ENCODE results near the gene PFAS.

Gene PFAS

DNA sequence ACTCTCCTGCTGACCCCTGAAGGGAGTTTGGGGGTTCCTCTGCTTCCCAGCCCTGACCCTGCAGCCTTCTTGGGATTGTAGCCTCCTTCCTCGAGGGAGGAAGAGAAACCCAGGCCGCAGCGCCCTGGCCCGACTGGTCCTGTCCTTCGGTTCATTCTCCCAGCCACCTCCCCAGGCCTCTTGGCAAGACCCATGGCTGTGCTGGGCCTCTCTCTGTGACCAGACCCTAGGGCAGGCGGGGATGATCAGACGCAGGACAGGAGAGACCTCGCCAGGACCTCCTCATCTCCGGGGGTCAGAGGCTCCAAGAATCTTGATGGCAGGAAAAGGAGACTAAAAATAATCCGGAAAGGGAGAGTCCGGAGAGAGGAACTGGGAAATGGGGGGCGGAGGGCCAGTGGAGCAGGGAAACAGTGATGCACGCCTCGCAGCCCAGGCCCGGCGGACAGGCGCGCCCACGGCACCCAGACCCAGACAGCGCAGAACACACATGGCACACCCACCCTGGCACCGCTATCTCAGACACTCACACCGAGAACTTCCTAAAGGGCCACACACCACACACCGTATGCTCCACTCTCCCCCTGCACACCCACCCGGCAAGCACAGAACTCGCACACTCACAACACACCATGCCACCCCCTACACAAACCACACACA lies 62.2 kb downstream of the PFAS start:
- no peak for DNase-seq

DNA sequence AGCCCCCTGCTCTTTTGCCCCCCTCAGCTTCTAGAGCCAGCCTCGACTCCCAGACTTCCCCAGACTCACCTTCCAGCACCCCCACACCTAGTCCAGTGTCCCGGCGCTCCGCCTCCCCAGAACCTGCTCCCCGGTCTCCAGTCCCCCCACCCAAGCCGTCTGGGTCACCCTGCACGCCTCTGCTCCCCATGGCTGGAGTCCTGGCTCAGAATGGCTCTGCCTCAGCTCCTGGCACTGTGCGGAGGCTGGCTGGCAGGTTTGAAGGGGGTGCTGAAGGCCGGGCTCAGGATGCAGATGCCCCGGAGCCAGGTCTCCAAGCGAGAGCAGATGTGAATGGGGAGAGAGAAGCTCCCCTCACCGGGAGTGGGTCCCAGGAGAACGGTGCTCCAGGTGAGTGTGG lies 63.2 kb downstream of the PFAS start:
- no peak for DNase-seq

DNA sequence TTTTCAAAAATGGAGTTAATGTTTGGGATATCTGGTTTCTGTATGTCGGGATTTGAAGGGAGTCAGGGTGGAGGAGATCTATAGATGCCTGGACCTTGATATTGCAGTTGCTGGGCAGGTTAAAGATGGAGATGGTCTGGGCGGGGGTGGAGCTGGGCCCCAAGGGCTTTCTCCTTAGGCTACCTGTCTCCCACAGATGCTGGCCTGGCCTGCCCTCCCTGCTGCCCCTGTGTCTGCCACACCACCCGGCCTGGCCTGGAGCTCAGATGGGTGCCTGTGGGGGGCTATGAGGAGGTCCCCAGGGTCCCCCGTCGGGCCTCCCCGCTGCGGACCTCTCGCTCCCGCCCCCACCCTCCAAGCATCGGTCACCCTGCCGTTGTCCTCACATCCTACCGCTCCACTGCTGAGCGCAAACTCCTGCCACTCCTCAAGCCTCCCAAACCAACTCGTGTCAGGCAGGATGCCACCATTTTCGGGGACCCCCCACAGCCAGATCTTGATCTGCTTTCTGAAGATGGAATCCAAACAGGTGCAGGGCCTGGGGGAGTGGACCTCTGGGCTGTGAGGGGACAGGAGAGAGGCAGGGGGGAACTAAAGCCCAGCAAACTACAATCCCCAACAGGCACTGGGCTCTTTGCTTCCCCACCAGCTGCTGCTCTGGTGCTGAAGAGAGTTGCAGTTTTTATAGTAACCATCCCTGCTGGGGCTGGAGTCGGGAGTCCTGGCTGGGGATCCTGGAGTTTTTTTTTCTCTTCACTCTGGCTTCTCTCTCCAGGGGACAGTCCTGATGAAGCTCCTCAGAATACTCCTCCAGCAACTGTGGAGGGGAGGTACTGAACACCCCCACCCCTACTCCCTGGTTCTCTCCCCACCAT lies 63.9 kb downstream of the PFAS start:
- no peak for DNase-seq

DNA sequence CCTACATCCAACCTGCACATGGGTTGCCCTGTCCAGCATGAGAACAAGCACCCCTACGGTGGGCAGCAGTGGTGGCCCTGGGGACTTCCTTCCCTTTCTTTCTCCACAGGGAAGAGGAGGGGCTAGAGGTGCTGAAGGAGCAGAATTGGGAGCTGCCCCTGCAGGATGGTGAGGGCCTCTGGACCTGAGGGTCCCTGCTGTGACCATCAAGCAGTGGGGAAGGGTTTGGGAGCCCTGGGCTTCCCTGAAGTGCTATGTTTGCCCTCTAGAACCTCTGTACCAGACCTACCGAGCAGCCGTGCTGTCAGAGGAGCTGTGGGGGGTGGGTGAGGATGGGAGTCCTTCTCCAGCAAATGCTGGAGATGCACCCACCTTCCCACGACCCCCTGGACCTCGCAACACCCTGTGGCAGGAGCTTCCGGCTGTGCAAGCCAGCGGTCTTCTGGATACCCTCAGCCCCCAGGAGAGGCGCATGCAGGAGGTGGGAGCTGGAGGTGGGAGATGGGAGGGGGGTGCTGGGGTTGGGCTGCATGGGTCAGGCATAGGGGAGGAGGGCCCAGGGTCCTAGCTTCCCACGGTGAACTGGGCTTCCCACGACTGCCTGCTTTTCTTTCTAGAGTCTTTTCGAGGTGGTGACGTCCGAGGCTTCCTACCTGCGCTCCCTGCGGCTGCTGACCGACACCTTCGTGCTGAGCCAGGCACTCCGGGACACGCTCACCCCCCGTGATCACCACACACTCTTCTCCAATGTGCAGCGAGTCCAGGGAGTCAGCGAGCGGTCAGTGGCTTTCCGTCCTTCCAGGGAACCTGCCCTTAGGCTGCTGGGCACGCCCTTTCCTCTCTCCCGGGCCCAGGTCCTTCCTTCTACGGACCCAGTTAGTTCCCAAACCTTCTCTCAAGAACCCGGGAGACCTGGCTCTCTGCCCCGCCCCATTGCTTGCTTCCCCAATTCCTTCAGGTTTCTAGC lies 66.0 kb downstream of the PFAS start:
- no peak for DNase-seq

DNA sequence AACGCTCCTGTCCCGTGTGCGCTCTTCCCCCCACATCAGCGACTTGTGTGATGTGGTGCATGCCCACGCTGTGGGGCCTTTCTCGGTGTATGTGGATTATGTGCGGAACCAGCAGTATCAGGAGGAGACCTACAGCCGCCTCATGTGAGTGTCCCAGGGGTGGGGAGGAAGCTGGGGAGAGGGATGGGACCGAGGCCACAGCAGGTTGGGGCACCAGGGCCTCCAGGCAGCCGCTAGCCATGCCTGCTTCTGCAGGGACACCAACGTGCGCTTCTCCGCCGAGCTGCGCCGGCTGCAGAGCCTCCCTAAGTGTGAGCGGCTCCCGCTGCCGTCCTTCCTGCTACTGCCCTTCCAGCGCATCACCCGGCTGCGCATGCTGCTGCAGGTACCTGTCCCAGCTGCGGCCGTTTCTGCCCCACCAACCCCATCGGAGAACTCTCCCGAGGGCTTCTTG lies 66.7 kb downstream of the PFAS start:
- no peak for DNase-seq

DNA sequence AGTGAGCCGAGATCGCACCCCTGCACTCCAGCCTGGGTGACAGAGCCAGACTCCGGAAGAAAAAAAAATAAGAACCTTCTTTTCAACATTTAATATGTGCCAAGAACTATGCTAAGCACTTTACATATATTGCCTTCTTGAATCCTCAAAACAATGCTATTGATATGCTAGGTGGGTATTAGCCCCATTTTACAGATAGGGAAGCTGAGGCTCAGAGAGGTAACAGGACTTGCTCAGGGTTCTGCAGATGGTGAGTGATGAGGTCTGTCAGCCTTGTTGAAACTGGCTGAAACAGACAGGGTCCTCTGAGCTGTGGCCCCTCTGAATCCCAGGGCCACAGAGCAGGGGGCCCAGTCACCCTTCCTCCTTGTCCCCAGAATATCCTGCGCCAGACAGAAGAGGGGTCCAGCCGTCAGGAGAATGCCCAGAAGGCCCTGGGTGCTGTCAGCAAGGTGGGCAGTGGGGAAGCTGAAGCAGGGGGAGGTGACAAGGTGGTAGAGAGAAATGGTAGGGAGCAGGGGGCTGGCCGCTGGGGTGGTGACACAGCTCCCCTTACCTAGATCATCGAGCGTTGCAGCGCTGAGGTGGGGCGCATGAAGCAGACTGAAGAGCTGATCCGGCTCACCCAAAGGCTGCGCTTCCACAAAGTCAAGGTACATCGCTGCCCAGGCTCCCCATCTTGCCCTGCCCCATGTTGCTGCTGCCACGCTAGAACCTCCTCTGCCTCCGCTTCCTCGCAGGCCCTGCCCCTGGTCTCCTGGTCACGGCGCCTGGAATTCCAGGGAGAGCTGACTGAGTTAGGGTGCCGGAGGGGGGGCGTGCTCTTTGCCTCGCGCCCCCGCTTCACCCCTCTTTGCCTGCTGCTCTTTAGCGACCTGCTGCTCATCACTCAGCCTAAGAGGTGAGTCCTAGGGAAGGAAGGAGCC lies 69.2 kb downstream of the PFAS start:
- DNase-seq, result no peak

Measured in NCI-H774 (cell line).